Nephron progenitor cell (in vitro differentiated cells): ENCODE results near the gene PUM2.

Source experiments
- DNase-seq: peaks from one replicate; pipeline ENCODE4 v3.0.0; 2021
- H3K27ac Mint-ChIP-seq: 2 replicates; pipeline ENCODE4 v1.8.0; 2021; ENCODE audit warnings: mild to moderate bottlenecking, moderate library complexity, mixed read lengths
- H3K27me3 Mint-ChIP-seq: 2 replicates; pipeline ENCODE4 v1.8.0; 2021; ENCODE audit warnings: mild to moderate bottlenecking, low read depth, mixed read lengths; ENCODE audit not compliant: poor library complexity
- H3K36me3 Mint-ChIP-seq: 2 replicates; pipeline ENCODE4 v1.8.0; 2021; ENCODE audit warnings: low read depth, mixed read lengths
- H3K4me1 Mint-ChIP-seq: 2 replicates; pipeline ENCODE4 v1.8.0; 2021; ENCODE audit warnings: mixed read lengths
- H3K4me3 Mint-ChIP-seq: 2 replicates; pipeline ENCODE4 v1.8.0; 2021; ENCODE audit warnings: mild to moderate bottlenecking, moderate library complexity, mixed read lengths
- H3K9me3 Mint-ChIP-seq: 2 replicates; pipeline ENCODE4 v1.8.0; 2021; ENCODE audit warnings: mild to moderate bottlenecking, moderate library complexity, mixed read lengths
- TF ChIP-seq, protein P1 (sequence below): fragments of 200-600 bp; sonication (generic); IDR thresholded peaks from 2 replicates; pipeline ENCODE4 v1.5.0; 2021; ENCODE audit warnings: antibody characterized with exemption

Gene PUM2

GRCh38 chr2:20346565-20347381, 3.9 kb downstream of the PUM2 start:
- Mint-ChIP-seq H3K36me3 (peaks cover 41% of the 10 kb centered on the region), H3K27ac (no peak overlapping the region), H3K4me1 (peaks cover 44% of the 10 kb centered on the region), H3K4me3 (peak overlapping the region; percentile 24), H3K27me3 (no peaks in the 10 kb centered on the region), H3K9me3 (no peaks in the 10 kb centered on the region)
- DNase-seq, result no peak
- TF ChIP-seq, protein P1, sequence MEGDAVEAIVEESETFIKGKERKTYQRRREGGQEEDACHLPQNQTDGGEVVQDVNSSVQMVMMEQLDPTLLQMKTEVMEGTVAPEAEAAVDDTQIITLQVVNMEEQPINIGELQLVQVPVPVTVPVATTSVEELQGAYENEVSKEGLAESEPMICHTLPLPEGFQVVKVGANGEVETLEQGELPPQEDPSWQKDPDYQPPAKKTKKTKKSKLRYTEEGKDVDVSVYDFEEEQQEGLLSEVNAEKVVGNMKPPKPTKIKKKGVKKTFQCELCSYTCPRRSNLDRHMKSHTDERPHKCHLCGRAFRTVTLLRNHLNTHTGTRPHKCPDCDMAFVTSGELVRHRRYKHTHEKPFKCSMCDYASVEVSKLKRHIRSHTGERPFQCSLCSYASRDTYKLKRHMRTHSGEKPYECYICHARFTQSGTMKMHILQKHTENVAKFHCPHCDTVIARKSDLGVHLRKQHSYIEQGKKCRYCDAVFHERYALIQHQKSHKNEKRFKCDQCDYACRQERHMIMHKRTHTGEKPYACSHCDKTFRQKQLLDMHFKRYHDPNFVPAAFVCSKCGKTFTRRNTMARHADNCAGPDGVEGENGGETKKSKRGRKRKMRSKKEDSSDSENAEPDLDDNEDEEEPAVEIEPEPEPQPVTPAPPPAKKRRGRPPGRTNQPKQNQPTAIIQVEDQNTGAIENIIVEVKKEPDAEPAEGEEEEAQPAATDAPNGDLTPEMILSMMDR, result no peak

GRCh38 chr2:20343128-20343527, 7.5 kb downstream of the PUM2 start:
- TF ChIP-seq, protein P1, result no peak
- H3K27me3 Mint-ChIP-seq, result no peaks in the 10 kb centered on the region

GRCh38 chr2:20339012-20339411, 11.6 kb downstream of the PUM2 start:
- peaks cover 10% of the 10 kb centered on the region for H3K4me1 Mint-ChIP-seq
- no peak for DNase-seq
- H3K27ac Mint-ChIP-seq, result no peak overlapping the region
- peaks cover 11% of the 10 kb centered on the region for H3K9me3 Mint-ChIP-seq
- H3K27me3 Mint-ChIP-seq, result peaks cover 3% of the 10 kb centered on the region
- TF ChIP-seq, protein P1, result no peak
- H3K36me3 Mint-ChIP-seq, result peaks cover 60% of the 10 kb centered on the region
- no peak overlapping the region for H3K4me3 Mint-ChIP-seq

More at GRCh38 chr2:20343128-20343527, 7.5 kb downstream of the PUM2 start:
- Mint-ChIP-seq H3K36me3 (peaks cover 58% of the 10 kb centered on the region), H3K4me1 (peaks cover 31% of the 10 kb centered on the region), H3K4me3 (no peak overlapping the region), H3K27ac (no peak overlapping the region), H3K9me3 (no peaks in the 10 kb centered on the region)
- DNase-seq, result no peak

- peaks cover 6% of the 10 kb centered on the region for H3K27me3 Mint-ChIP-seq
- H3K4me1 Mint-ChIP-seq, result peaks cover 5% of the 10 kb centered on the region
- H3K27ac Mint-ChIP-seq, result no peak overlapping the region
- DNase-seq, result no peak
- H3K4me3 Mint-ChIP-seq, result no peak overlapping the region
- H3K9me3 Mint-ChIP-seq, result peaks cover 52% of the 10 kb centered on the region
- TF ChIP-seq, protein P1, result no peak
- peaks cover 84% of the 10 kb centered on the region for H3K36me3 Mint-ChIP-seq
Observed at GRCh38 chr2:20334605-20335203, 15.9 kb downstream of the PUM2 start.

DNA sequence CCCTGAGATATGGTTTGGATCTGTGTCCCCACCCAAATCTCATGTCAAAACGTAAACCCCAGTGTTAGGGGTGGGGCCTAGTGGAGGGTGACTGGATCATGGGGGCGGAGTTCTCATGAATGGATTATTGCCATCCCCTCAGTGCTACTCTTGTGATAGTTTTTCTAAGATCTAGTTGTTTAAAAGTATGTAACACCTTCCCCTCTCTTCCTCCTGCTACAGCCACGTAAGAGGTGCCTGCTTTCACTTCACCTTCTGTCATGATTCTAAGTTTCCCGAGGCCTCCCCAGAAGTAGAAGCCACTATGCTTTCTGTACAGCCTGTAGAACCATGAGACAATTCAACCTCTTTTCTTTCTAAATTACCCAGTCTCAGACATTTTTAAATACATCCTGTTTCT, 16.9 kb downstream of the PUM2 start:
- H3K27ac Mint-ChIP-seq, result no peak overlapping the region
- DNase-seq, result no peak
- TF ChIP-seq, protein P1, result no peak

More for the DNA sequence above, 16.9 kb downstream of the PUM2 start:
- H3K36me3 Mint-ChIP-seq, result peaks cover 94% of the 10 kb centered on the region
- peaks cover 5% of the 10 kb centered on the region for H3K4me1 Mint-ChIP-seq
- no peak overlapping the region for H3K4me3 Mint-ChIP-seq
- H3K9me3 Mint-ChIP-seq, result peaks cover 61% of the 10 kb centered on the region
- H3K27me3 Mint-ChIP-seq, result peaks cover 6% of the 10 kb centered on the region
